Mucosa of descending colon (tissue), 3 donors: ENCODE measurements around the gene PTDSS2. TPM values are rescaled to one million over a fixed set of nuclear protein-coding genes. Genes with fewer than 3 reads are reported as not detected.

ENCODE experiments used
- ATAC-seq: fragments of 200-7000 bp; cut with Tn5 transposase; one replicate; pipeline ENCODE4 v1.9.1; 2020; ENCODE audit warnings: mild to moderate bottlenecking, moderate library complexity
- DNase-seq, 3 donors: peaks; one replicate each; pipeline ENCODE4 v3.0.0-alpha.2; 2020
- H3K36me3 ChIP-seq: fragments of 200-600 bp; one replicate; pipeline ENCODE4 v1.8.0; 2021; ENCODE audit warnings: low read depth, mild to moderate bottlenecking
- H3K4me1 ChIP-seq: fragments of 200-600 bp; one replicate; pipeline ENCODE4 v1.8.0; 2021; ENCODE audit warnings: low read depth, mild to moderate bottlenecking
- H3K4me3 ChIP-seq: fragments of 200-600 bp; one replicate; pipeline ENCODE4 v1.8.0; 2021; ENCODE audit warnings: mild to moderate bottlenecking
- H3K9me3 ChIP-seq: fragments of 200-600 bp; one replicate; pipeline ENCODE4 v1.8.0; 2021; ENCODE audit warnings: mild to moderate bottlenecking
- intact Hi-C, 2 donors: fragments of 100-400 bp; cut with DNase I in 1 of 2; cut with micrococcal nuclease in 1 of 2; formaldehyde crosslinking; loops; one replicate each; pipeline versions ENCODE4 v1.11.0 to v1.11.1; 2022; cut with DNase I, micrococcal nuclease
- total RNA-seq, 3 donors: library from RNA; stranded (reverse); fragmentation: NEBNext Ultra II Directional in 2 of 3; extraction: Animal tissue kit (Norgen Biotek cat#: 25700) in 2 of 3; gene quantifications; one replicate each; pipeline versions ENCODE4 v1.2.1 to v1.2.4, GENCODE V29; 2021 to 2023
- TF ChIP-seq, protein P1 (sequence below): fragments of 200-600 bp; IDR thresholded peaks from one replicate; pipeline ENCODE4 v1.8.0; 2022; ENCODE audit warnings: antibody characterized with exemption, mild to moderate bottlenecking
- donor health status: DM: no; HTN: no; CAD: no; lungs with moderate emphysema.
- donor health status: DM: no; HTN: no; CAD: no.
- donor health status: DM: no; HTN: yes; CAD: no.

The PTDSS2 gene
- total RNA-seq, 3 donors from 2014 or later = 19.2 to 34.8 (median 27.3) TPM

- no peaks in the 10 kb centered on the region for H3K9me3 ChIP-seq
- no peaks in the 10 kb centered on the region for H3K36me3 ChIP-seq
- ATAC-seq = no peak
- intact Hi-C loops = no loop called here
- TF ChIP-seq, protein P1, sequence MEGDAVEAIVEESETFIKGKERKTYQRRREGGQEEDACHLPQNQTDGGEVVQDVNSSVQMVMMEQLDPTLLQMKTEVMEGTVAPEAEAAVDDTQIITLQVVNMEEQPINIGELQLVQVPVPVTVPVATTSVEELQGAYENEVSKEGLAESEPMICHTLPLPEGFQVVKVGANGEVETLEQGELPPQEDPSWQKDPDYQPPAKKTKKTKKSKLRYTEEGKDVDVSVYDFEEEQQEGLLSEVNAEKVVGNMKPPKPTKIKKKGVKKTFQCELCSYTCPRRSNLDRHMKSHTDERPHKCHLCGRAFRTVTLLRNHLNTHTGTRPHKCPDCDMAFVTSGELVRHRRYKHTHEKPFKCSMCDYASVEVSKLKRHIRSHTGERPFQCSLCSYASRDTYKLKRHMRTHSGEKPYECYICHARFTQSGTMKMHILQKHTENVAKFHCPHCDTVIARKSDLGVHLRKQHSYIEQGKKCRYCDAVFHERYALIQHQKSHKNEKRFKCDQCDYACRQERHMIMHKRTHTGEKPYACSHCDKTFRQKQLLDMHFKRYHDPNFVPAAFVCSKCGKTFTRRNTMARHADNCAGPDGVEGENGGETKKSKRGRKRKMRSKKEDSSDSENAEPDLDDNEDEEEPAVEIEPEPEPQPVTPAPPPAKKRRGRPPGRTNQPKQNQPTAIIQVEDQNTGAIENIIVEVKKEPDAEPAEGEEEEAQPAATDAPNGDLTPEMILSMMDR = no peak
- no peak overlapping the region for H3K4me3 ChIP-seq
- H3K4me1 ChIP-seq = peaks cover 14% of the 10 kb centered on the region
- peak in 1 of 3 donors; percentile 48 for DNase-seq
Observed at GRCh38 chr11:539971-540481, 89.9 kb downstream of the PTDSS2 start.

Other genes starting within 250 kb of the PTDSS2 start
- 10 to 100 TPM; 51.5 to 59.9 (median 55.8) TPM for gene BET1L, start 242.9 kb upstream of the PTDSS2 start, total RNA-seq
- 10 to 100 TPM; 75.1 to 93.1 (median 82.2) TPM for gene RIC8A, start 242.6 kb upstream of the PTDSS2 start, total RNA-seq
- gene SIRT3, start 213.9 kb upstream of the PTDSS2 start, total RNA-seq = 10 to 100 TPM; 19.3 to 22.1 (median 22.0) TPM
- gene PSMD13, start 213.3 kb upstream of the PTDSS2 start, total RNA-seq = 100 to 1,000 TPM in 1 of 3 donors, 10 to 100 TPM in 2; 92.6 to 110 (median 96.4) TPM
- 1 to 10 TPM in 1 of 3 donors, under 1 TPM in 2; 0.66 to 2.6 (median 0.72) TPM for gene NLRP6, start 171.9 kb upstream of the PTDSS2 start, total RNA-seq
- 10 to 100 TPM; 21.2 to 37.1 (median 29.7) TPM for gene PGGHG, start 161.2 kb upstream of the PTDSS2 start, total RNA-seq
- not detected for gene IFITM5, start 150.8 kb upstream of the PTDSS2 start, total RNA-seq
- 100 to 1,000 TPM in 2 of 3 donors, 10 to 100 TPM in 1; 57.2 to 254 (median 111) TPM for gene IFITM2, start 142.5 kb upstream of the PTDSS2 start, total RNA-seq
- gene IFITM1, start 136.2 kb upstream of the PTDSS2 start, total RNA-seq = 100 to 1,000 TPM in 1 of 3 donors, 10 to 100 TPM in 2; 80.2 to 182 (median 87.3) TPM
- 100 to 1,000 TPM in 2 of 3 donors, 10 to 100 TPM in 1; 76.1 to 410 (median 353) TPM for gene IFITM3, start 129.4 kb upstream of the PTDSS2 start, total RNA-seq
- gene B4GALNT4, start 80.8 kb upstream of the PTDSS2 start, total RNA-seq = 10 to 100 TPM in 1 of 3 donors, 1 to 10 TPM in 2; 2.1 to 11.8 (median 2.2) TPM
- gene PKP3, start 56.1 kb upstream of the PTDSS2 start, total RNA-seq = 100 to 1,000 TPM in 2 of 3 donors, 10 to 100 TPM in 1; 73.3 to 174 (median 143) TPM
- gene SIGIRR, start 35.3 kb upstream of the PTDSS2 start, total RNA-seq = 100 to 1,000 TPM; 103 to 190 (median 116) TPM
- 100 to 1,000 TPM in 2 of 3 donors, 10 to 100 TPM in 1; 85.2 to 179 (median 131) TPM for gene ANO9, start 8.3 kb upstream of the PTDSS2 start, total RNA-seq
- 100 to 1,000 TPM; 108 to 127 (median 118) TPM for gene RNH1, start 57.0 kb downstream of the PTDSS2 start, total RNA-seq
- 10 to 100 TPM; 41.4 to 50.6 (median 50.1) TPM for gene HRAS, start 85.3 kb downstream of the PTDSS2 start, total RNA-seq
- 1 to 10 TPM; 1.5 to 5.2 (median 4.8) TPM for gene LRRC56, start 87.2 kb downstream of the PTDSS2 start, total RNA-seq
- gene LMNTD2, start 110.5 kb downstream of the PTDSS2 start, total RNA-seq = 10 to 100 TPM in 2 of 3 donors, 1 to 10 TPM in 1; 5.4 to 19.1 (median 10.7) TPM
- gene RASSF7, start 110.7 kb downstream of the PTDSS2 start, total RNA-seq = 100 to 1,000 TPM in 1 of 3 donors, 10 to 100 TPM in 2; 45.7 to 108 (median 83.7) TPM
- 10 to 100 TPM; 35.0 to 40.2 (median 35.0) TPM for gene PHRF1, start 126.2 kb downstream of the PTDSS2 start, total RNA-seq
- 10 to 100 TPM; 26.9 to 36.1 (median 27.8) TPM for gene IRF7, start 165.7 kb downstream of the PTDSS2 start, total RNA-seq
- 100 to 1,000 TPM; 195 to 549 (median 316) TPM for gene CDHR5, start 174.7 kb downstream of the PTDSS2 start, total RNA-seq
- gene SCT, start 176.9 kb downstream of the PTDSS2 start, total RNA-seq = 1 to 10 TPM in 2 of 3 donors, not detected in 1; 1.0 TPM
- 1 to 10 TPM; 1.2 to 2.4 (median 1.8) TPM for gene DRD4, start 187.0 kb downstream of the PTDSS2 start, total RNA-seq
- gene DEAF1, start 244.9 kb downstream of the PTDSS2 start, total RNA-seq = 10 to 100 TPM; 25.1 to 35.7 (median 25.9) TPM
- gene TMEM80, start 245.5 kb downstream of the PTDSS2 start, total RNA-seq = 10 to 100 TPM; 31.6 to 43.1 (median 38.0) TPM